ENCODE results near the gene TXNRD2.
"Not testable (repeated sequence)": the region's sequence is repeated elsewhere in the genome, so short reads cannot be mapped to it uniquely, and the experiment has no call there.

TXNRD2 gene

DNA sequence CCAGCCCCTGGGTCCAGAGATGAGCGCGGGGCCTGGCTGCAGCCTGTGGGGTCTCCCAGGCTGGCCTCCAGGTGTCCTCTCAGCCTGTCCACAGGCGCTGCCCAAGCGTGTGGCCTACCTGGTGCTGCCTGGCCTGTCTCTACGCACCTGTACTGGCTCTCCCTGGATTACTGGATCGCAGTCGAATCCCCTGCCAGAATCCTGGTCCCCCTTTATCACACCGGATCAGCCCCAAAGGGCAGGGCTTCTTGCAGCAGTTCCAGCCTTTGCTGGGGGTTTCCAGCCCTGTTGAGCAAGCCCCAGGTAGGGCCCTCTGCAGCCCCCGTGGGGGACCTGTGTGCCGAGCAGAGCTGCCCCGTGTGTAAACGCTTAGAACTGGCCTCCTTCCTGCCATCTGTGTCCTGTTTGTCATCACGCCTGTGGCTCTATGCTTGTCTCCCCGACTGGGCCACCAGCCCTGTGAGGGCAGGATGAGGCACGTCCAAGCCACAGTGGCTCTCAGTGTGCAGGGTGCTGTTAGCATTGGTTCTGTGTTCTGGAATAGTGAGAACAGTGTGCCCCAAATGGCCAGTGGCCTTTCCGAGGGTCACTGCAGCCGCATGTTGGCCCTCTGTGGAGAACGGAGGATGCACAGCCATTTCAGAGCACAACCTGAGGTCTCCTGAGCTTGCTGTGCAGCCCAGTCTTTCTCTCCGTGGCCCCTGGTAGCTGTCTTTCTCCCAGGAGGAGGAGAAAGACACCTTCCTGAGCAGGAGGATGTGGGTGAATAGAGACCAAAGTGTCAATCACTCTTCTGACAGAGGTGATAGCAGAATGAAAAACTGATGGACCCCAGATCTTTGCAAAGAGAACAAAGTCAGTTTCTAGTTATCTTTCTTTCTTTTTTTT lies 13.9 kb upstream of the TXNRD2 start:
- Mint-ChIP-seq H3K9me3 (no peaks in the 10 kb centered on the region), H3K27ac (peak overlapping the region; percentile 72), H3K4me1 (ENCODE audit: low read depth) (peaks cover 10% of the 10 kb centered on the region), H3K27me3 (ENCODE audit: low read depth) (no peaks in the 10 kb centered on the region), H3K4me3 (no peak overlapping the region), H3K36me3 (ENCODE audit: low read depth) (peaks cover 4% of the 10 kb centered on the region)

DNA sequence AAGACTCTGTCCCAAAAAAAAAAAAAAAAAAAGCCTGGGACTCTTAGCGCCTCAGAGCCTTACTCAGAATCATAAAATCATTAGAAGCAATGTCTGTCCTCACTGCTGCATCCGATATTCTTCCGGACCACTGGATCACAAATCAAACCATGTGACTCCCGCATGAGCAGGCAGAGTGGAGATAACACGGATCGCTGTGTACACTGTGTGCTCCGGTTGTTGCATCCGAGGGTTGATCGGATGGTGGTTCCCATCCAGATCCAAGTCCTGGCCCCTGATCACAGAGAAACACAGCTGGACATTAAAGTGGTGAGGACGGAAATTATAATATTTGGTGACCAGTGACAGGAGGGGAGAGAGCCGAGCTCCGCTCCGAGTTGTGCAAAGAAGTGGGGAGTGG lies 9.7 kb upstream of the TXNRD2 start:
- Mint-ChIP-seq H3K27me3 (ENCODE audit: low read depth) (no peaks in the 10 kb centered on the region), H3K4me1 (ENCODE audit: low read depth) (peaks cover 17% of the 10 kb centered on the region), H3K36me3 (ENCODE audit: low read depth) (peaks cover 5% of the 10 kb centered on the region), H3K27ac (no peak overlapping the region), H3K4me3 (no peak overlapping the region), H3K9me3 (no peaks in the 10 kb centered on the region)

DNA sequence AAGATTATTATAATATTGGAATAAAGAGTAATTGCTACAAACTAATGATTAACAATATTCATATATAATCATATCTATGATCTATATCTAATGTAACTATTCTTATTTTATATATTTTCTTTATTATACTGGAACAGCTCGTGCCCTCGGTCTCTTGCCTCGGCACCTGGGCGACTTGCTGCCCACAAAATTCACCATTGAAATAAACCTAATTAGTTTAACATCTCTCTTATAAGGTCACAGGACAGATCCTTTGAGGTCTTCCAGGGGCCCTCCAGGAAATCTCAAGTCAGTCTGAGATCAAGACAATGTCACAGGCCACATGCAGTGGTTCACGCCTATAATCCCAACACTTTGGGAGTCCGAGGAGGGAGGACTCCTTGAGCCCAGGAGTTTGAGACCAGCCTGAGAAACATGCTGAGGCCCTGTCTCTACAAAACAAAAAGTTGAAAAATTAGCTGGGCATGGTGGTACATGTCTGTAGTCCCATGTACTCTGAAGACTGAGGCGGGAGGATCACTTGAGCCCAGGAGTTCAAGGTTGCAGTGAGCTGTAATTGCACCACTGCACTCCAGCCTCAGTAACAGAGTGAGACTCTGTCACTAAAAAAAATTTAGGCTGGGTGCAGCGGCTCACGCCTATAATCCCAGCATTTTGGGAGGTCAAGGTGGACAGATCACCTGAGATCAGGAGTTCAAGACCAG lies 6.6 kb upstream of the TXNRD2 start:
- H3K27ac Mint-ChIP-seq, result no peak overlapping the region
- H3K27me3 Mint-ChIP-seq (ENCODE audit: low read depth), result no peaks in the 10 kb centered on the region
- no peaks in the 10 kb centered on the region for H3K9me3 Mint-ChIP-seq
- no peak overlapping the region for H3K4me3 Mint-ChIP-seq
- peaks cover 8% of the 10 kb centered on the region for H3K36me3 Mint-ChIP-seq (ENCODE audit: low read depth)
- H3K4me1 Mint-ChIP-seq (ENCODE audit: low read depth), result peaks cover 14% of the 10 kb centered on the region

DNA sequence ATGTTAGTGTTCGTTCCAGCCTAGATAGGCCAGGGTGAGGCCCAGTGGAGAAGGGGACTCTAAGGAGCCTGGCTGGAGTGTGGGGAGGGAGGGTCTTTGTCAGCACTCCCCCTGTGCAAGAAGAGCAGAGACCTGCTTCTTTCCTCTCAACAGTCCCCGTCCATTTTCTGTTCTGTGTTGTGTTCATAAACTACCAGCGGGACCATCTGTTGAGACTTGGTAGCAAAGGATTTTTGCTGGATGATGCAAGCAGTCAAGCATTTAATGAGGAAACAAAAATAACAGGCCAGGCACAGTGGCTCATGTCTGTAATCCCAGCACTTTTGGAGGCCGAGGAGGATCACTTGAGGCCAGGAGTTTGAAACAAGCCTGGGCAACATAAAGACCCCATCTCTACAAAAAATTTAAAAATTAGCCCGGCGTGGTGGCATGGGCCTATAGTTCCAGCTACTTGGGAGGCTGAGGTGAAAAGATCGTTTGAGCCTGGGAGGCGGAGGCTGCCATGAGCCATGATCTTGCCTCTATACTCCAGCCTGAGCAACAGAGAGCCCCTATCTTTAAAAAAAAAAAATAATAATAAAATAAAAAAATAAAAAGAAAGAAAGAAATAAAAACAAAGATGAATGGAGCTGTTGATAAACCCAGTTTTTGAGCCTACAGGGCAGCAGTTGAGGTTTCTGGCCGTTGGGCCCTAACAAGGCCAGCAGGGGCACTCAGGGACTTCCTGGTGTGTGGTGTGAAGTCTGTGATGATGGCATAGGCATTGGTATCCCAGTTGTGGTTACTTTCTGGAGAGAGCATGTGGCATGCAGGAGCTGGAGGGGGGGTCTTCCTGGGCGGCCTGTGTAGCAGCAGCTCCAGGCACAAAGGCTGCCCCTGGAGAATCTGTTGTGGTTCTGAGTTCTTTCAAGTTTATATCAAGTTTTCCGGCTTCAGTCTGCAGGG lies 1.7 kb upstream of the TXNRD2 start:
- peak overlapping the region; percentile 91 for H3K27ac Mint-ChIP-seq
- H3K27me3 Mint-ChIP-seq (ENCODE audit: low read depth), result no peaks in the 10 kb centered on the region
- no peaks in the 10 kb centered on the region for H3K9me3 Mint-ChIP-seq
- peaks cover 34% of the 10 kb centered on the region for H3K4me1 Mint-ChIP-seq (ENCODE audit: low read depth)
- H3K4me3 Mint-ChIP-seq, result peak overlapping the region; percentile 94
- peaks cover 5% of the 10 kb centered on the region for H3K36me3 Mint-ChIP-seq (ENCODE audit: low read depth)

DNA sequence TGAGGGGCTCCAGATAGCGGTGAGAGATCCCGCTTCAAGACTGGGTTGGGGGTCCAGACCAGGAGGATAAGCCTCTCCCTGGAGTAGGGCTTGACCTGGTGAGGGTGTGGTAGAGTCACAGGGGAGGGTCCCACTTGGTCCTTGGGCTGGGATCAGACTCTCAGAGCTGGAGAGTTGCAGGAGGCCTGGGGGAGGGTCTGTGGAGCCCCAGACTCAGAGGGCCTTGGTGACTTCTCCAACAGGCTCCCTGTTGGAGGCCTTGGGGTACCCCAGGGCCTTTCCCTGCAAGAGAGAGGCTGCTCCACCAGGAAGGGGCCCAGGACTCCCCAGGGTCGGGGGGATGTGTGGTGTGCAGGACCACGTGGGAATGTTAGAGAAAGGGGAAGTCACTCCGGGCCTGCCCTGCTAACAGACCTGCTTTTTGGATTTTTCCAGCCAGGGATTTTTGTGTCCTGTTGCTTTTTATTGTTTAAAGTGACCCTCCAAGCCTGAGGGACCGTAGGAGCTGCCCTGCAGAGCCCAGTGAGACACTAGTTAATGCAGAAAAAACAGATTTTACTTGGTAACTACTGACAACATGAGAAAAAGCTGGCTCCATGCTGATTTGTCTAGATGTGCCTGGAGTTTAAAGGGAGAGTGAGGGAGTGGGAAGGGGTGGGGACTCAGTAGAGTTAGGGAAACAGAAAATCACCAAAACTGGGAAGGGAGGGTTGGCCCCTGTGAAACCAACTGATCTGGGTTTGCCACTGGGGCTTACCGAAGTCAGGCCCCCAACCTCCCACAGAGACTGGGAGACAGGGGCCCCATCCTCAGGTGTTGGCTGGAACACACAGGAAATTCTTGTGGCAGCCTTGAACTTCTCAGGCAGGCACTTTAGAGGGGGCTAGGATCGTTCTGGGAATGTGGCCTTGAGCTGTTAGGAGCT lies 801 bp upstream of the TXNRD2 start:
- Mint-ChIP-seq H3K27me3 (ENCODE audit: low read depth) (no peaks in the 10 kb centered on the region), H3K36me3 (ENCODE audit: low read depth) (peaks cover 5% of the 10 kb centered on the region), H3K9me3 (no peaks in the 10 kb centered on the region), H3K27ac (peak overlapping the region; percentile 91), H3K4me3 (peak overlapping the region; percentile 94), H3K4me1 (ENCODE audit: low read depth) (peaks cover 34% of the 10 kb centered on the region)

DNA sequence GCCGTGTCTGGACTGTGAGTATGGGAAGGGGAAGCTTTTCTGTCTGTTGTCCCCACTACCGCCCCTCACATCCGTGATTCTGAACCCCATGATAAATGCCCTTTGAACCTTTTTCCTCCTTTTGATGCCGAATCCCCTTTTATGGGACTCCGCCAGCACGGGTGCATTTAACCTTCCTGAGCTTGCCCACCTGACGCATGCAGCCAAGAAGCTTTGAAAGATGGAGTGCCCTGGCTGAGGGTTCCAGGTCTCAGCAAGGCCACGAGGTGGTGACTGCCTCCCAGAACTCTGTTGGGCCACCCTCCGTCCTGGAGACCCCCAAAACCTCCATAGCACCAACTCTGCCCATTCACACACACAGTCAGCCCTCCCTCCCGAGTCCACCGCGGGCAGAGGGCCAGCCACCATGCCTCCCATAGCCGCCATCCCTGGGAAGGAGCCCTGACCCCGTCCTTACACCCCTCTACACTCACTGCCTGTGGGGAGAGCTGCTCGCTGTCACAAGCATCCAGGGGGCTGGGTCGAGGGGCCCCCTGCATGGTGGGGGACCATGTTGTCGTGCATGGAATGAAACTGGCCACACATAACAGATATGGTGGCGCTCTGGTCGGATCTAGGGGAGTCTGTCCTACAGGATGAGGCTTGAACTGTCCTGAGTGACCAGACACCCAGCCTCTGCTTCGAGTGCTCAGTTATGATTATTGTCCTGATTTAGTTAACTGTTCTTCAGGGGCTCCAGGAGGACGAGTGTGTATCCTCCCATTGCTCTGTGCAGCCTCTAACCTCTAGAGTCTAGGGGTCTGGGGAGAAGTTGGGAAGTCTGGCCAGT lies 868 bp downstream of the TXNRD2 start:
- Mint-ChIP-seq H3K4me1 (ENCODE audit: low read depth) (peaks cover 29% of the 10 kb centered on the region), H3K27me3 (ENCODE audit: low read depth) (no peaks in the 10 kb centered on the region), H3K36me3 (ENCODE audit: low read depth) (peaks cover 17% of the 10 kb centered on the region), H3K9me3 (peaks cover 10% of the 10 kb centered on the region), H3K27ac (peak overlapping the region; percentile 88), H3K4me3 (peak overlapping the region; percentile 89)

DNA sequence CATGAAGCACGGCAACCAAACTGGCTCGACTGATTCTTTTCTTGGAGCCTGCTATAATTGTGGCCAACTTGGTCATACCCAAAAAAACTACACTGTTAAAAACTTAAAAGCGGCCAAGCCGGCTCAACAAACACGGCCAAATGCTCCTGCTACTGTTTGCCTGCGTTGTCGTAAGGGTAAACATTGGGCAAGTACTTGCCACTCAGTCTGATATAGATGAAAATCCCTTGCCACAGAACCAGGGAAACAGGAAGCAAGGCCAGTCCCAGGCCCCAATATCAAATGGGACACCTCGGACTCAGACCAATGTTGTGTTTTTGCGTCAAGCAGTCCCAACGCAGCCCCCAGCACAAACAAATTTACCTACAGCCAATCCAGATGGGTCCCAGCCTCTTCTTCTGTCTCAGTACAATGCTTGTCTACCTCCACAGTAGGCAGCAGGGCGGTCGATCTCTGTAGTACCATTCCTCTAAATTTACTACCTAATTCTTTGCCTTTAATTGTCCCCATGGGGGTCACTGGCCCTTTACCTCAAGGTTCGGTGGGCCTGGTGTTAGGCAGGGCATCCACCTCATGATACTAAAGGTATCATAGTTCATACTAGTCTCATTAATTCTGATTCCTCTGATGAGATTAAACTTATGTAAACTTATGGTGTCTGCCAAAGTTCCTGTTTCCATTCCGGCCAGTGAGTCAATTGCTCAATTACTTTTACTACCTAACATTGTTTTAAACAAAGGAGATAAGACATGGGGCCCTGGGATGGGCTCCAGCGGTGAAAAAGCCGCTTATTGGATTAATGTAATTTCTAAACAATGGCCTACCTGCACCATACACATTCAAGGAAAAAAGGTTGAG lies 3.8 kb downstream of the TXNRD2 start:
- Mint-ChIP-seq H3K9me3 (peaks cover 16% of the 10 kb centered on the region), H3K27me3 (ENCODE audit: low read depth) (no peaks in the 10 kb centered on the region), H3K36me3 (ENCODE audit: low read depth) (peaks cover 19% of the 10 kb centered on the region), H3K4me3 (no peak overlapping the region), H3K4me1 (ENCODE audit: low read depth) (peaks cover 19% of the 10 kb centered on the region), H3K27ac (no peak overlapping the region)

DNA sequence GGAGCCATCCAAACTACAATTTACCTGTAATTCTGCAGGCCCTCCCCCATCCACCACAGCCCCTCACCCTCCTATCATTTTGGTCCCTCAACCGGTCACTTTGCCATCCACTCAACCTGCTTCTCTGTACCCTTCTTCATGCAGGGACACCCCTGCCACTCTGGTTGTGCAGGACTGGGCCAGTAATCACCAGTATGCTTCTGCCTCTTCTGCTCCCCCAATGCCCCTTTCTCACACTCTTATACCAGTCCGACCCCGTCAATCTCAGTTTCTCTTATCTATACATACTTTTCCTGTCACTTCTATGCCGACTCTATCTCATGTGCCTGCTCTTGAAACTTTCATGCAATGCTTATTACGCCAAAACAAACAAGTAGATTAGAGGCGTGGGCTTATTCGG lies 5.1 kb downstream of the TXNRD2 start:
- no peak overlapping the region for H3K4me3 Mint-ChIP-seq
- peaks cover 14% of the 10 kb centered on the region for H3K4me1 Mint-ChIP-seq (ENCODE audit: low read depth)
- no peak overlapping the region for H3K27ac Mint-ChIP-seq
- H3K9me3 Mint-ChIP-seq, result peaks cover 16% of the 10 kb centered on the region
- H3K36me3 Mint-ChIP-seq (ENCODE audit: low read depth), result peaks cover 19% of the 10 kb centered on the region
- H3K27me3 Mint-ChIP-seq (ENCODE audit: low read depth), result no peaks in the 10 kb centered on the region

DNA sequence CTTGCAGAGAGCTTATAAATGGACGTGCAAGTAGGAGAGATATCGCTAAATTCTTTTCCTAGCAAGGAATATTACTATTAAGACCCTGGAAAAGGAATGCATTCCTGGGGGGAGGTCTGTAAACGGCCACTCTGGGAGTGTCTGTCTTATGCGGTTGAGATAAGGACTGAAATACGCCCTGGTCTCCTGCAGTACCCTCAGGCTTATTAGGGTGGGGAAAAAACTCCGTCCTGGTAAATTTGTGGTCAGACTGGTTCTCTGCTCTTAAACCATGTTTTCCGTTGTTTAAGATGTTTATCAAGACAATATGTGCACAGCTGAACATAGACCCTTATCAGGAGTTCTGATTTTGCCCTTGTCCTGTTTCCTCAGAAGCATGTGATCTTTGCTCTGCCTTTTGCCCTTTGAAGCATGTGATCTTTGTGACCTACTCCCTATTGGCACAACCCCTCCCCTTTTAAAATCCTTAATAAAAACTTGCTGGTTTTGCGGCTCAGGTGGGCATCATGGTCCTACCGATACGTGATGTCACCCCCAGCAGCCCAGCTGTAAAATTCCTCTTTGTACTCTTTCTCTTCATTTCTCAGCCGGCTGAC lies 6.4 kb downstream of the TXNRD2 start:
- Mint-ChIP-seq H3K9me3 (peaks cover 16% of the 10 kb centered on the region), H3K36me3 (ENCODE audit: low read depth) (peaks cover 19% of the 10 kb centered on the region)
- H3K4me3 Mint-ChIP-seq; H3K4me1 Mint-ChIP-seq (ENCODE audit: low read depth); H3K27ac Mint-ChIP-seq; H3K27me3 Mint-ChIP-seq (ENCODE audit: low read depth): not testable (repeated sequence)

DNA sequence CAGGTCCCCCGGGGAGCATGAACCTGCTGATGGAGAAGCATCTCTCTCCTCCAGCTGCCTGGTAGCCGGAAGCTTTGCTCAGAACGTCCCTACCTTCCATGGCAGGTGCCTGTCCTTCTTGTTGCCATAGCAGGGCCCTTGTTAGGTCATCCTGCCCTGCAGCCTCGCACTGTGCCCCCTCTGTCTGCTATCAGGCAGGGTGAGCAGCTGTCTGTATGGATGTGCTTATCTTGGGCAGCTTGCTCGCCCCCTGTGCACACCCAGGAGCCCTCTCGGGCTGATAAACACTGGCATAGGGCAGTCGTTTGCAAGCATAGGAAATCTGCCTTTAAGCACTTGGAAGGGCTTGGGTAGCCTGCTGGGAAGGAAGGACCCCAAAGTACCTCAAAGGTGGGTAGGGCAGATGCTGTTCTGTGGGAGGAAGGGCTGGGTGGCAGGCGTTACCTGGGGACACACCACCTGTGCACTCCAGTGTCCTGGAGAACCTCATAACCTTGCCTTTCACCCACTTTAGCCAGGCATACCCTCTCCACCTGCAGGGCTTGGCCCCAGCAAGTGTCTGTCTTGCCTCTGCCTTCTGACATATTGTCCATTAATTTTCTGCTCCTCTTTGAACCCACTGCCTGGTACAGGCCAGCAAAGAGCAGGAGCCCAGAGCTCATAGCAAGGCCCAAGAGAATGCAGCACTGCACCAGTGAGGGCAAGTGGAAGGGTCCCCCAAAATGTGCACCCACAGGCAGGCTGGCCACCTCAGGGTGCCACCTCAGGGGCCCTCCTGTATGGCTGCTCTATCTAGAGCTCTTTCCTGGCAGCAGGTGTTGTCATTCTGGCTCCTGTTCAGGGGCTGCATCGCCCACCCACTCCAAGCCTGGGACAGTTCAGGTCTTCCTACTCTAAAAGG lies 8.0 kb downstream of the TXNRD2 start:
- H3K4me3 Mint-ChIP-seq, result no peak overlapping the region
- H3K27ac Mint-ChIP-seq, result no peak overlapping the region
- H3K4me1 Mint-ChIP-seq (ENCODE audit: low read depth), result no peaks in the 10 kb centered on the region
- H3K27me3 Mint-ChIP-seq (ENCODE audit: low read depth), result no peaks in the 10 kb centered on the region
- peaks cover 17% of the 10 kb centered on the region for H3K36me3 Mint-ChIP-seq (ENCODE audit: low read depth)
- peaks cover 16% of the 10 kb centered on the region for H3K9me3 Mint-ChIP-seq
